Peyer's patch (tissue), 4 donors: ENCODE data around the gene RAB34. TPM values are rescaled to one million over a fixed set of nuclear protein-coding genes. Genes with fewer than 3 reads are reported as not detected.

ENCODE experiments used
- DNase-seq, 3 donors: peaks; one replicate each; pipeline ENCODE4 v3.0.0-alpha.2; 2017 to 2019
- H3K27ac ChIP-seq, 4 donors: fragments of 200-600 bp; sonication (generic); one replicate each; pipeline ENCODE4 v1.5.1; 2016 to 2019
- H3K27me3 ChIP-seq, 2 donors: fragments of 200-600 bp; sonication (generic); one replicate each; pipeline ENCODE4 v1.5.1; 2019
- H3K36me3 ChIP-seq, 3 donors: fragments of 200-600 bp; sonication (generic); one replicate each; pipeline ENCODE4 v1.5.1; 2016 to 2019
- H3K4me1 ChIP-seq, 4 donors: fragments of 200-600 bp; sonication (generic); one replicate each; pipeline ENCODE4 v1.5.1; 2016 to 2019
- H3K4me3 ChIP-seq, 4 donors: fragments of 200-600 bp; sonication (generic); 1 replicate in 3 of 4; 2 replicates in 1 of 4; pipeline ENCODE4 v1.5.1; 2016 to 2019; ENCODE audit warnings: mild to moderate bottlenecking in 1 of 4
- H3K9me3 ChIP-seq, 4 donors: fragments of 200-600 bp; sonication (generic); one replicate each; pipeline ENCODE4 v1.5.1; 2016 to 2019; ENCODE audit warnings: mild to moderate bottlenecking in 1 of 4
- POLR2A ChIP-seq, 2 donors: fragments of 450-650 bp; IDR thresholded peaks; one replicate each; pipeline ENCODE4 v1.5.1; 2017; ENCODE audit warnings: antibody characterized with exemption in 2 of 2, mild to moderate bottlenecking in 2 of 2, moderate library complexity in 2 of 2
- total RNA-seq, 4 donors: library from RNA; depleted of rRNA; stranded (reverse); fragments of >200 nt; gene quantifications; one replicate each; pipeline ENCODE4 v1.1.0, GENCODE V29; 2016
- TF ChIP-seq, protein P1 (sequence below), 6 experiments: fragments of 450-650 bp in 4 of 6; fragments of 200-600 bp in 2 of 6; sonication (generic) in 1 of 6; IDR thresholded peaks; one replicate each; pipeline ENCODE4 v1.5.1; 2017 to 2019; ENCODE audit warnings: antibody characterized with exemption in 6 of 6, mild to moderate bottlenecking in 3 of 6, moderate library complexity in 1 of 6

RAB34 gene
- total RNA-seq, 4 donors from 2014 or later: 14.5 to 69.3 (median 30.2) TPM

- Histone ChIP-seq H3K36me3 (peaks cover 0 to 64% (median 0%) of the 10 kb centered on the region in 3 donors), H3K27me3 (no peaks in the 10 kb centered on the region), H3K27ac (no peak overlapping the region), H3K4me3 (no peak overlapping the region), H3K9me3 (no peaks in the 10 kb centered on the region), H3K4me1 (peaks cover 0 to 29% (median 2%) of the 10 kb centered on the region in 4 donors)
- TF ChIP-seq, protein P1, sequence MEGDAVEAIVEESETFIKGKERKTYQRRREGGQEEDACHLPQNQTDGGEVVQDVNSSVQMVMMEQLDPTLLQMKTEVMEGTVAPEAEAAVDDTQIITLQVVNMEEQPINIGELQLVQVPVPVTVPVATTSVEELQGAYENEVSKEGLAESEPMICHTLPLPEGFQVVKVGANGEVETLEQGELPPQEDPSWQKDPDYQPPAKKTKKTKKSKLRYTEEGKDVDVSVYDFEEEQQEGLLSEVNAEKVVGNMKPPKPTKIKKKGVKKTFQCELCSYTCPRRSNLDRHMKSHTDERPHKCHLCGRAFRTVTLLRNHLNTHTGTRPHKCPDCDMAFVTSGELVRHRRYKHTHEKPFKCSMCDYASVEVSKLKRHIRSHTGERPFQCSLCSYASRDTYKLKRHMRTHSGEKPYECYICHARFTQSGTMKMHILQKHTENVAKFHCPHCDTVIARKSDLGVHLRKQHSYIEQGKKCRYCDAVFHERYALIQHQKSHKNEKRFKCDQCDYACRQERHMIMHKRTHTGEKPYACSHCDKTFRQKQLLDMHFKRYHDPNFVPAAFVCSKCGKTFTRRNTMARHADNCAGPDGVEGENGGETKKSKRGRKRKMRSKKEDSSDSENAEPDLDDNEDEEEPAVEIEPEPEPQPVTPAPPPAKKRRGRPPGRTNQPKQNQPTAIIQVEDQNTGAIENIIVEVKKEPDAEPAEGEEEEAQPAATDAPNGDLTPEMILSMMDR (IDR thresholded peaks at IDR 0.05): no peak
- TF ChIP-seq POLR2A (IDR thresholded peaks at IDR 0.05): no peak
- no peak for DNase-seq
Observed at GRCh38 chr17:28702026-28702751, 15.5 kb downstream of the RAB34 start.

- Histone ChIP-seq H3K27ac (no peak overlapping the region), H3K9me3 (no peaks in the 10 kb centered on the region), H3K36me3 (peaks cover 0 to 76% (median 0%) of the 10 kb centered on the region in 3 donors), H3K27me3 (no peaks in the 10 kb centered on the region), H3K4me1 (peaks cover 0 to 30% (median 2%) of the 10 kb centered on the region in 4 donors), H3K4me3 (no peak overlapping the region)
- TF ChIP-seq, protein P1 (IDR thresholded peaks at IDR 0.05): no peak
- TF ChIP-seq POLR2A (IDR thresholded peaks at IDR 0.05): no peak
- DNase-seq: no peak
Observed at GRCh38 chr17:28700830-28701492, 16.7 kb downstream of the RAB34 start.

- Histone ChIP-seq H3K4me3 (no peak overlapping the region), H3K27me3 (no peaks in the 10 kb centered on the region), H3K27ac (peak overlapping the region in 1 of 4 donors; percentile 34), H3K36me3 (peaks cover 0 to 83% (median 0%) of the 10 kb centered on the region in 3 donors), H3K9me3 (no peaks in the 10 kb centered on the region), H3K4me1 (peaks cover 0 to 30% (median 2%) of the 10 kb centered on the region in 4 donors)
- DNase-seq: no peak
- no peak for TF ChIP-seq POLR2A (IDR thresholded peaks at IDR 0.05)
- TF ChIP-seq, protein P1 (IDR thresholded peaks at IDR 0.05): no peak
Observed at GRCh38 chr17:28700278-28700677, 17.4 kb downstream of the RAB34 start.

GRCh38 chr17:28698253-28698941 is 19.3 kb downstream of the RAB34 start:
- Histone ChIP-seq H3K27me3 (no peaks in the 10 kb centered on the region), H3K36me3 (peaks cover 0 to 100% (median 3%) of the 10 kb centered on the region in 3 donors), H3K4me3 (peak overlapping the region in 1 of 4 donors; percentile 13), H3K4me1 (peaks cover 0 to 30% (median 2%) of the 10 kb centered on the region in 4 donors), H3K27ac (peak overlapping the region in 3 of 4 donors; percentile 72 to 87 (median 77)), H3K9me3 (no peaks in the 10 kb centered on the region)
- peak in 2 of 3 donors; percentile 88 to 90 for DNase-seq
- TF ChIP-seq, protein P1 (IDR thresholded peaks at IDR 0.05): peak in 3 of 6 experiments; percentile 6 to 26 (median 19)
- TF ChIP-seq POLR2A (IDR thresholded peaks at IDR 0.05): peak; percentile 90 to 91

DNA sequence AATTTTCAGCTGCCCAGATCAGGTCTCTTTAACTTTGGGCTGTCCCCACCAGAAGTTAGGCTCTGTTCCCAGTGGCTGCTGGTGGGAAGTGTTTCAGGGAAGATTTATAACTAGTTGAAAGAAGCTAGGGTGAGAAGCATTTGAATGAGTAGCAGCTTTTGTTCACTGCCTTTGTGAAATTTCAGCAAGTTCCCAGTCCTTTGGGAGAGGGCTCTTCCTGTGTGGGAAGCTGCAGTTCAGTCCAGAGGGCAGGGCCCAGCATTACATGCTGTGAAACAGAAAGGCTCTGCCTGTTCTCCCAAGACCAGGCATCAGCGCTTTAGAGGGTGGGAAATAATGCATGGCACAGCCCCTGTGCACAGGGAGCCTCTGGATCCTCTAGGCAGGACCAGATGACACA is 23.8 kb downstream of the RAB34 start:
- H3K4me1 ChIP-seq: peaks cover 0 to 15% (median 0%) of the 10 kb centered on the region in 4 donors
- no peak for DNase-seq
- no peak overlapping the region for H3K4me3 ChIP-seq
- TF ChIP-seq POLR2A (IDR thresholded peaks at IDR 0.05): no peak
- TF ChIP-seq, protein P1 (IDR thresholded peaks at IDR 0.05): no peak
- H3K27ac ChIP-seq: no peak overlapping the region
- peaks cover 0 to 100% (median 3%) of the 10 kb centered on the region in 3 donors for H3K36me3 ChIP-seq
- H3K9me3 ChIP-seq: no peaks in the 10 kb centered on the region
- no peaks in the 10 kb centered on the region for H3K27me3 ChIP-seq
